PC-9 (cell line): ENCODE data around the gene SPATA31C1.

ENCODE experiments used
- CTCF ChIP-seq: fragments of 200-600 bp; sonication (generic); conservative IDR thresholded peaks from 2 replicates; pipeline ENCODE4 v1.6.1; 2017; ENCODE audit warnings: mixed run types, antibody characterized with exemption, mild to moderate bottlenecking, moderate library complexity
- EZH2 ChIP-seq: fragments of 200-600 bp; sonication (generic); IDR thresholded peaks from 2 replicates; pipeline ENCODE4 v1.8.0; 2017; ENCODE audit warnings: antibody characterized with exemption, low read depth

GRCh38 chr9:87891754-87892153, 26.0 kb upstream of the SPATA31C1 start:
- TF ChIP-seq CTCF = no peak
- TF ChIP-seq EZH2 = no peak
